MM.1S (cell line): ENCODE measurements around the gene CACHD1.

ENCODE experiments used
- DNase-seq: peaks from one replicate; pipeline ENCODE4 v3.0.0-alpha.2; 2015
- H2AFZ ChIP-seq: fragments of 300-600 bp; sonication (generic); 2 replicates; pipeline ENCODE4 v1.6.0; 2016; ENCODE audit warnings: antibody characterized with exemption, low read length
- H3F3A ChIP-seq: fragments of 300-600 bp; sonication (generic); 2 replicates; pipeline ENCODE4 v1.6.1; 2016; ENCODE audit warnings: mild to moderate bottlenecking, antibody characterized with exemption, low read length, moderate library complexity, mixed read lengths; ENCODE audit not compliant: insufficient read depth
- H3K27ac ChIP-seq: fragments of 300-600 bp; sonication (generic); 2 replicates; pipeline ENCODE4 v1.5.1; 2016; ENCODE audit warnings: mild to moderate bottlenecking, low read length
- H3K27me3 ChIP-seq: fragments of 300-600 bp; sonication (generic); replicated peaks from 2 replicates; pipeline ENCODE4 v1.6.0; 2016; ENCODE audit warnings: low read length; ENCODE audit not compliant: insufficient read depth
- H3K36me3 ChIP-seq: fragments of 300-600 bp; sonication (generic); replicated peaks from 2 replicates; pipeline ENCODE4 v1.6.1; 2016; ENCODE audit warnings: mild to moderate bottlenecking, low read length, mixed read lengths; ENCODE audit not compliant: insufficient read depth
- H3K4me1 ChIP-seq: fragments of 300-600 bp; sonication (generic); 2 replicates; pipeline ENCODE4 v1.6.1; 2016; ENCODE audit warnings: low read length, mixed read lengths
- H3K4me2 ChIP-seq: fragments of 300-600 bp; sonication (generic); 2 replicates; pipeline ENCODE4 v1.6.0; 2016; ENCODE audit warnings: low read depth, low read length
- H3K4me3 ChIP-seq: fragments of 300-600 bp; sonication (generic); 2 replicates; pipeline ENCODE4 v1.5.1; 2016; ENCODE audit warnings: low read length, mixed read lengths
- H3K79me2 ChIP-seq: fragments of 300-600 bp; sonication (generic); 2 replicates; pipeline ENCODE4 v1.6.1; 2016; ENCODE audit warnings: mixed run types, low read length, mixed read lengths
- H3K9ac ChIP-seq: fragments of 300-600 bp; sonication (generic); 2 replicates; pipeline ENCODE4 v1.6.1; 2016; ENCODE audit warnings: low read length, mixed read lengths
- H3K9me2 ChIP-seq: fragments of 300-600 bp; sonication (generic); replicated peaks from 2 replicates; pipeline ENCODE4 v1.6.1; 2016; ENCODE audit warnings: mild to moderate bottlenecking, low read length, mixed read lengths; ENCODE audit not compliant: insufficient read depth
- H3K9me3 ChIP-seq: fragments of 300-600 bp; sonication (generic); replicated peaks from 2 replicates; pipeline ENCODE4 v1.6.1; 2016; ENCODE audit warnings: mild to moderate bottlenecking, low read length, mixed read lengths; ENCODE audit not compliant: insufficient read depth
- H4K20me1 ChIP-seq: fragments of 300-600 bp; sonication (generic); 2 replicates; pipeline ENCODE4 v1.6.1; 2016; ENCODE audit warnings: mild to moderate bottlenecking, low read length, moderate library complexity, mixed read lengths; ENCODE audit not compliant: insufficient read depth
- EZH2 ChIP-seq: fragments of 300-600 bp; sonication (generic); optimal IDR thresholded peaks from 2 replicates; pipeline ENCODE3; 2017; ENCODE audit warnings: low read depth, mild to moderate bottlenecking, antibody characterized with exemption, low read length, mixed read lengths
- EZH2phosphoT487 ChIP-seq: fragments of 300-600 bp; sonication (generic); IDR thresholded peaks from 2 replicates; pipeline ENCODE4 v1.6.1; 2018; ENCODE audit warnings: antibody characterized with exemption, low read length
- TF ChIP-seq, protein P1 (sequence below): fragments of 300-600 bp; sonication (generic); IDR thresholded peaks from 2 replicates; pipeline ENCODE4 v1.5.1; 2016; ENCODE audit warnings: antibody characterized with exemption, low read length, mixed read lengths

CACHD1 gene

GRCh38 chr1:64681043-64681442 is 211.1 kb downstream of the CACHD1 start:
- Histone ChIP-seq H3K9me2 (no peaks in the 10 kb centered on the region), H3K9ac (no peak overlapping the region), H3K27me3 (no peaks in the 10 kb centered on the region), H2AFZ (no peak overlapping the region), H3K27ac (no peak overlapping the region), H3K9me3 (no peaks in the 10 kb centered on the region), H3K79me2 (no peaks in the 10 kb centered on the region), H3K4me1 (no peaks in the 10 kb centered on the region), H3K36me3 (no peaks in the 10 kb centered on the region), H3F3A (no peaks in the 10 kb centered on the region), H3K4me3 (no peak overlapping the region), H4K20me1 (no peaks in the 10 kb centered on the region), H3K4me2 (no peak overlapping the region)
- no peak for TF ChIP-seq EZH2phosphoT487
- DNase-seq, result no peak

DNA sequence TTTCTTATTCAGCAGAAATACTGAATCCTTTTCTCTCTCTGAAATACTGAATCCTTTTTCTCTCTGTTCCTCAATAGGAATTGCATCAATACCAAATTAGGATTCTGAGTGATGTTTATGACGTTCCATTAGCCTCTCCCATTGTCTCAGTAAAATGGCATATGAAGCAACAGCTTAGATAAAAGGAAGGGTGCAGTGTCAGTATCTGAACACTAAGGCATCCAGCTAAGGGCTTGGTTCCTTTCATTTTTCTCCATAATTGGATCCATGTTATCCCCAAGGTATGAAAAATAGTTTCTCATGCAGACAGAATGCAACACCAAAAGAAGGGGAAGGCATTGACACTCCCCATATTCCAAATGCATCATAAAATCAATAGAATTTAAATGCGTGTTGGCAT is 213.5 kb downstream of the CACHD1 start:
- Histone ChIP-seq H3K27me3 (no peaks in the 10 kb centered on the region), H3K4me1 (no peaks in the 10 kb centered on the region), H3K9ac (no peak overlapping the region), H3K9me2 (no peaks in the 10 kb centered on the region), H3K27ac (no peak overlapping the region), H2AFZ (no peak overlapping the region), H3K4me2 (no peak overlapping the region), H3K79me2 (no peaks in the 10 kb centered on the region), H4K20me1 (no peaks in the 10 kb centered on the region), H3K9me3 (no peaks in the 10 kb centered on the region), H3K4me3 (no peak overlapping the region), H3F3A (no peaks in the 10 kb centered on the region), H3K36me3 (no peaks in the 10 kb centered on the region)
- DNase-seq, result no peak
- TF ChIP-seq EZH2, result no peak
- TF ChIP-seq, protein P1, sequence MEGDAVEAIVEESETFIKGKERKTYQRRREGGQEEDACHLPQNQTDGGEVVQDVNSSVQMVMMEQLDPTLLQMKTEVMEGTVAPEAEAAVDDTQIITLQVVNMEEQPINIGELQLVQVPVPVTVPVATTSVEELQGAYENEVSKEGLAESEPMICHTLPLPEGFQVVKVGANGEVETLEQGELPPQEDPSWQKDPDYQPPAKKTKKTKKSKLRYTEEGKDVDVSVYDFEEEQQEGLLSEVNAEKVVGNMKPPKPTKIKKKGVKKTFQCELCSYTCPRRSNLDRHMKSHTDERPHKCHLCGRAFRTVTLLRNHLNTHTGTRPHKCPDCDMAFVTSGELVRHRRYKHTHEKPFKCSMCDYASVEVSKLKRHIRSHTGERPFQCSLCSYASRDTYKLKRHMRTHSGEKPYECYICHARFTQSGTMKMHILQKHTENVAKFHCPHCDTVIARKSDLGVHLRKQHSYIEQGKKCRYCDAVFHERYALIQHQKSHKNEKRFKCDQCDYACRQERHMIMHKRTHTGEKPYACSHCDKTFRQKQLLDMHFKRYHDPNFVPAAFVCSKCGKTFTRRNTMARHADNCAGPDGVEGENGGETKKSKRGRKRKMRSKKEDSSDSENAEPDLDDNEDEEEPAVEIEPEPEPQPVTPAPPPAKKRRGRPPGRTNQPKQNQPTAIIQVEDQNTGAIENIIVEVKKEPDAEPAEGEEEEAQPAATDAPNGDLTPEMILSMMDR, result no peak
- TF ChIP-seq EZH2phosphoT487, result no peak

DNA sequence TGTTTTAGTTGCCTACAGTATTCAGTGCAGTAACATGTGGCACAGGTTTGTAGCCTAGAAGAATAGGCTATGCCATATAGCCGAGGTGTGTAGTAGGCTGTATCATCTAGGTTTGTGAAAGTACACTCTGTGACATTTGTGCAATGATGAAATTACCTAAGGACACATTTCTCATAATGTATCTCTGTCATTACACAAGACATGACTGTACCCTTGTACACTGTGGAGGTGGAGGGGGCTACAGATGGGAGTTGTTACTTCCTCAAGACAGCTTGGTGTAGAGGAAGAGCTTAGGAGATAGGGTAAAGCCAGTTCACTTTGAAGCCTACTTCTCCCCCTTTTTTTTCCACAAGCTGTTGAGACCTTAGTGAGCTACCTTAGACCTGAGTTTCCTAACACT is 215.3 kb downstream of the CACHD1 start:
- Histone ChIP-seq H3K79me2 (no peaks in the 10 kb centered on the region), H3K4me2 (no peak overlapping the region), H3K27me3 (no peaks in the 10 kb centered on the region), H3K9me3 (no peaks in the 10 kb centered on the region), H3K27ac (no peak overlapping the region), H2AFZ (no peak overlapping the region), H3K9me2 (no peaks in the 10 kb centered on the region), H3K4me3 (no peak overlapping the region), H3F3A (no peaks in the 10 kb centered on the region), H3K36me3 (no peaks in the 10 kb centered on the region), H3K9ac (no peak overlapping the region), H4K20me1 (no peaks in the 10 kb centered on the region), H3K4me1 (no peaks in the 10 kb centered on the region)
- TF ChIP-seq EZH2phosphoT487, result no peak
- TF ChIP-seq, protein P1, result no peak
- no peak for TF ChIP-seq EZH2
- no peak for DNase-seq

DNA sequence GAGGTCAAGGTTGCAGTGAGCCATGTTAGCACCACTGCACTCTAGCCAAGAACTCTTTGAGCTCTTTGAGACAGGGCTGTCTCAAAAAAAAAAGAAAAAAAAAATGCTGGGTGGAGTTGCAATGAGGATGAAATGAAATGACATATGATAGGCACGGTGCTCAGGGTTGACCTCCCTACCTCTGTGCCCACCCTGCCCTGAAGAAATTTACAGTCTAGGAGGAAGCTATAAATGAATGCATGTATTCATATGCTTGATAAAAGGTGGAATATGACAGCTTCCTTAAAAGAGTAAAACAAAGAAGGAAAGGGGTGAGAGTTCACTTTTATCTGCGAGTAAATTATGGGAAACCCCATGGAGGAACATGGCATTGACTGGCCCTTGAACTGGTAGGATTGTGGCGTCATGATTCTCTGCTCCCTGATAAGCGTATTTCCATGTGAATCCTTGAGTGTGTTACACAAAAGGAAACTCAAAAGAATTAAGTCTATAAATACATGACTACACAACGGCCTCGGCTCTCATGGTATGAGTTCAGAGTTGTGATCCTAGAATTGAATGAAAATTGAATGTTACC is 215.9 kb downstream of the CACHD1 start:
- H2AFZ ChIP-seq, result no peak overlapping the region
- no peak for TF ChIP-seq EZH2
- TF ChIP-seq, protein P1, result no peak
- no peak for TF ChIP-seq EZH2phosphoT487
- no peaks in the 10 kb centered on the region for H3K36me3 ChIP-seq
- H4K20me1 ChIP-seq, result no peaks in the 10 kb centered on the region
- no peaks in the 10 kb centered on the region for H3K9me2 ChIP-seq
- H3K9me3 ChIP-seq, result no peaks in the 10 kb centered on the region
- H3K79me2 ChIP-seq, result no peaks in the 10 kb centered on the region
- H3K27me3 ChIP-seq, result no peaks in the 10 kb centered on the region
- H3K9ac ChIP-seq, result no peak overlapping the region
- H3K4me2 ChIP-seq, result no peak overlapping the region
- no peaks in the 10 kb centered on the region for H3F3A ChIP-seq
- no peaks in the 10 kb centered on the region for H3K4me1 ChIP-seq
- no peak for DNase-seq
- H3K27ac ChIP-seq, result no peak overlapping the region
- H3K4me3 ChIP-seq, result no peak overlapping the region
